Keratinocyte (primary cell): Measurements from ENCODE around the gene EPB41. TPM values are rescaled to one million over a fixed set of nuclear protein-coding genes. Genes with fewer than 3 reads are reported as not detected.

Experiments used
- DNase-seq: peaks from one replicate; pipeline ENCODE4 v3.0.0-alpha.2; 2011; ENCODE audit warnings: low read depth, missing footprints, low spot score
- FAIRE-seq: peaks from 2 replicates; lab custom pipeline; 2011; peaks lifted over from hg19 to GRCh38; lab: Jason Lieb, UNC
- H2AFZ ChIP-seq: 2 replicates; pipeline ENCODE4 v1.6.0; 2012; ENCODE audit warnings: low read length, control low read depth, inconsistent platforms; ENCODE audit not compliant: control insufficient read depth
- H3K27ac ChIP-seq: 2 replicates; pipeline ENCODE4 v1.5.1; 2011; ENCODE audit warnings: low read length; ENCODE audit not compliant: control insufficient read depth, insufficient read depth
- H3K27me3 ChIP-seq: 3 replicates; pipeline ENCODE4 v1.6.0; 2011; ENCODE audit warnings: low read length; ENCODE audit not compliant: control insufficient read depth, insufficient read depth; ENCODE audit errors: extremely low read depth
- H3K36me3 ChIP-seq, 2 experiments: 2 replicates in 1 of 2; 3 replicates in 1 of 2; pipeline ENCODE4 v1.5.1; 2011; ENCODE audit warnings: low read length in 2 of 2, mild to moderate bottlenecking in 1 of 2; ENCODE audit not compliant: control insufficient read depth in 2 of 2, insufficient read depth in 2 of 2; ENCODE audit errors: extremely low read depth in 1 of 2
- H3K4me1 ChIP-seq: 3 replicates; pipeline ENCODE4 v1.5.1; 2011; ENCODE audit warnings: low read length; ENCODE audit not compliant: control insufficient read depth, insufficient read depth; ENCODE audit errors: extremely low read depth
- H3K4me2 ChIP-seq: 3 replicates; pipeline ENCODE4 v1.6.0; 2011; ENCODE audit warnings: low read depth, low read length; ENCODE audit not compliant: control insufficient read depth, insufficient read depth; ENCODE audit errors: extremely low read depth
- H3K4me3 ChIP-seq, 3 experiments: fragments of 200-600 bp in 1 of 3; sonication (generic) in 1 of 3; 2 replicates in 2 of 3; 3 replicates in 1 of 3; pipeline ENCODE4 v1.5.1; 2011 to 2016; ENCODE audit warnings: low read length in 3 of 3, mild to moderate bottlenecking in 3 of 3, control low read depth in 2 of 3, inconsistent platforms in 1 of 3, low read depth in 1 of 3, mixed read lengths in 1 of 3, mixed run types in 1 of 3, moderate library complexity in 1 of 3; ENCODE audit not compliant: control insufficient read depth in 2 of 3, insufficient read depth in 2 of 3; ENCODE audit errors: extremely low read depth in 1 of 3
- H3K79me2 ChIP-seq: 2 replicates; pipeline ENCODE4 v1.6.0; 2012; ENCODE audit warnings: low read length; ENCODE audit not compliant: control insufficient read depth, insufficient read depth
- H3K9ac ChIP-seq: 3 replicates; pipeline ENCODE4 v1.6.0; 2011; ENCODE audit warnings: low read length; ENCODE audit not compliant: control insufficient read depth, insufficient read depth; ENCODE audit errors: extremely low read depth
- H3K9me1 ChIP-seq: 3 replicates; pipeline ENCODE4 v1.6.0; 2011; ENCODE audit warnings: low read length; ENCODE audit not compliant: control insufficient read depth, insufficient read depth; ENCODE audit errors: extremely low read depth
- H3K9me3 ChIP-seq: 2 replicates; pipeline ENCODE4 v1.5.1; 2012; ENCODE audit warnings: low read depth, low read length; ENCODE audit not compliant: control insufficient read depth
- H4K20me1 ChIP-seq: 3 replicates; pipeline ENCODE4 v1.6.0; 2011; ENCODE audit warnings: low read length; ENCODE audit not compliant: control insufficient read depth, insufficient read depth; ENCODE audit errors: extremely low read depth
- EZH2 ChIP-seq: IDR thresholded peaks from one replicate; pipeline ENCODE4 v1.6.1; 2012; ENCODE audit warnings: inconsistent platforms, mild to moderate bottlenecking, low read length, moderate library complexity
- dilution Hi-C: fragments of 300-500 bp; cut with MboI; formaldehyde crosslinking; loops from one replicate; pipeline ENCODE4 v1.7.0; 2020; ENCODE audit warnings: low sequenced_read_pairs; ENCODE audit not compliant: extremely low pct_ligation_motif_present
- polyA plus RNA-seq, 5 experiments: library from polyadenylated mRNA; depleted of rRNA in 3 of 5; stranded (reverse) in 3 of 5; stranded (forward) in 1 of 5; unstranded in 1 of 5; fragments of >200 nt; gene quantifications; 1 replicate in 1 of 5; 2 replicates in 3 of 5; 3 replicates in 1 of 5; pipeline versions ENCODE4 v1.2.1 to v1.2.3, GENCODE V29; 2011 to 2012; ENCODE audit warnings: missing spikeins in 2 of 5, low read depth in 1 of 5, low replicate concordance in 1 of 5
- TF ChIP-seq, protein P1 (sequence below), 3 experiments: IDR thresholded peaks in 1 of 3; conservative IDR thresholded peaks in 1 of 3; optimal IDR thresholded peaks in 1 of 3; 2 replicates in 2 of 3; 3 replicates in 1 of 3; pipeline versions ENCODE3 to v1.5.1; 2011; ENCODE audit warnings: low read length in 3 of 3, mild to moderate bottlenecking in 3 of 3, moderate library complexity in 2 of 3, control low read depth in 1 of 3, inconsistent platforms in 1 of 3; ENCODE audit not compliant: insufficient read depth in 2 of 3; ENCODE audit errors: extremely low read depth in 1 of 3

EPB41 gene
- polyA plus RNA-seq, 1 donor (not counting 4 experiments of a cell fraction or from before 2014, with no cell fraction given) = 21.1 TPM

DNA sequence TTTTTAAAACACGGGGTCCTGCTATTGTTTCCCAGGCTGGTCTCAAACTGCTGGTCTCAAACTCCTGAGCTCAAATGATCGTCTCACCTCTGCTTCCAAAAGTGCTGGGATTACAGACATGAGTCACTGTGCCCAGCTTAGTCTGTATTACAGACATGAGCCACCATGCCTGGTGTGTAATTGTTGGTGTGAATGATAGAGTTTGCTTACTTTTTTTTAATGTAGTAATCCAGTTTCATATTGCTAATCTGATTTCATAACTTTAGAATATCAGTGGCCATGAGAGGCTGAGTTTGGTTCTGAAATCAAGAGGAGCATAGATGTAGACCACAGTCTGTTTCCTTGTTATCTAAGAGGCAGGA is 3.4 kb downstream of the EPB41 start:
- H4K20me1 ChIP-seq = peaks cover 3% of the 10 kb centered on the region
- FAIRE-seq (no peak), DNase-seq (no peak)
- dilution Hi-C loops = no loop called here
- H3K4me3 ChIP-seq = no peak overlapping the region
- no peak overlapping the region for H2AFZ ChIP-seq
- no peaks in the 10 kb centered on the region for H3K27me3 ChIP-seq
- H3K4me1 ChIP-seq = peaks cover 9% of the 10 kb centered on the region
- no peaks in the 10 kb centered on the region for H3K9me3 ChIP-seq
- TF ChIP-seq EZH2 = no peak
- TF ChIP-seq, protein P1, sequence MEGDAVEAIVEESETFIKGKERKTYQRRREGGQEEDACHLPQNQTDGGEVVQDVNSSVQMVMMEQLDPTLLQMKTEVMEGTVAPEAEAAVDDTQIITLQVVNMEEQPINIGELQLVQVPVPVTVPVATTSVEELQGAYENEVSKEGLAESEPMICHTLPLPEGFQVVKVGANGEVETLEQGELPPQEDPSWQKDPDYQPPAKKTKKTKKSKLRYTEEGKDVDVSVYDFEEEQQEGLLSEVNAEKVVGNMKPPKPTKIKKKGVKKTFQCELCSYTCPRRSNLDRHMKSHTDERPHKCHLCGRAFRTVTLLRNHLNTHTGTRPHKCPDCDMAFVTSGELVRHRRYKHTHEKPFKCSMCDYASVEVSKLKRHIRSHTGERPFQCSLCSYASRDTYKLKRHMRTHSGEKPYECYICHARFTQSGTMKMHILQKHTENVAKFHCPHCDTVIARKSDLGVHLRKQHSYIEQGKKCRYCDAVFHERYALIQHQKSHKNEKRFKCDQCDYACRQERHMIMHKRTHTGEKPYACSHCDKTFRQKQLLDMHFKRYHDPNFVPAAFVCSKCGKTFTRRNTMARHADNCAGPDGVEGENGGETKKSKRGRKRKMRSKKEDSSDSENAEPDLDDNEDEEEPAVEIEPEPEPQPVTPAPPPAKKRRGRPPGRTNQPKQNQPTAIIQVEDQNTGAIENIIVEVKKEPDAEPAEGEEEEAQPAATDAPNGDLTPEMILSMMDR (optimal IDR thresholded peaks at IDR 0.05 in 1 of 3, IDR thresholded peaks at IDR 0.05 in 1 of 3, conservative IDR thresholded peaks at IDR 0.05 in 1 of 3; ENCODE audit: extremely low read depth in 1 of 3, insufficient read depth in 2 of 3, low read length in 3 of 3) = no peak
- H3K79me2 ChIP-seq = peaks cover 3% of the 10 kb centered on the region
- no peak overlapping the region for H3K4me2 ChIP-seq
- peaks cover 0 to 2% of the 10 kb centered on the region in 2 experiments for H3K36me3 ChIP-seq
- no peaks in the 10 kb centered on the region for H3K9me1 ChIP-seq
- H3K9ac ChIP-seq = no peak overlapping the region
- no peak overlapping the region for H3K27ac ChIP-seq

DNA sequence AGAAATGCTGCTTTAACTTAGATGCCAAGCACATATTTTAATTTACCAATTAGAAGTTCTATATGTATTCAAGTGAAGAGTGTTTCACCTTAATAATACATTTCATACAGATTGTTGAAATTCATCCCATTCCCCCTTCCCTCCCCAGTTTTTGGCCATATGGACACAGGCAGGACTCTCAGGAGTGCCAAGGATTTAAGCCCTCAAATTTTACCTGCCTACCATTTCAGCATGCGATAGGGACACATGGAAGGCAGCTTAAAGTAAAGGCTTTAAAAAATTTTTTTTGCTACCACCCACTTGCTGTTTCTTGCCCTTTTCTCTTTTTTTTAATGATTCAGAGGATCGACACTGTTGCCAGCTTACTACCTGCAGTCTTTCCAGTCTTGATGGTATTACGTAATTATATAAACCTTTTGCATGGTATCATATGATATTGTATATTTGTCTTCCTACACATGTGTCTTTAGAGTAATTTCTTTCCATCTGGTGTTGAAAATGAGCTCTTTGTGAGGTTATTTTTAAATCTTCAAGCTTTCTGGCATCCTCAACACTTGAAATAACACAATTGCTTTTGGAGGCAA is 7.0 kb downstream of the EPB41 start:
- no peak for DNase-seq
- H3K4me2 ChIP-seq = no peak overlapping the region
- no peaks in the 10 kb centered on the region for H3K36me3 ChIP-seq
- no peaks in the 10 kb centered on the region for H3K79me2 ChIP-seq
- H3K9me1 ChIP-seq = no peaks in the 10 kb centered on the region
- H3K27ac ChIP-seq = no peak overlapping the region
- dilution Hi-C loops = no loop called here
- H3K27me3 ChIP-seq = no peaks in the 10 kb centered on the region
- H2AFZ ChIP-seq = no peak overlapping the region
- H3K4me1 ChIP-seq = no peaks in the 10 kb centered on the region
- no peaks in the 10 kb centered on the region for H3K9me3 ChIP-seq
- H3K4me3 ChIP-seq = no peak overlapping the region
- FAIRE-seq = no peak
- TF ChIP-seq, protein P1 (optimal IDR thresholded peaks at IDR 0.05 in 1 of 3, IDR thresholded peaks at IDR 0.05 in 1 of 3, conservative IDR thresholded peaks at IDR 0.05 in 1 of 3; ENCODE audit: extremely low read depth in 1 of 3, insufficient read depth in 2 of 3, low read length in 3 of 3) = no peak
- TF ChIP-seq EZH2 = no peak
- no peaks in the 10 kb centered on the region for H4K20me1 ChIP-seq
- H3K9ac ChIP-seq = no peak overlapping the region
